Measurements from ENCODE around the gene ST6GALNAC3. TPM values are rescaled to one million over a fixed set of nuclear protein-coding genes. Genes with fewer than 3 reads are reported as not detected.

Gene ST6GALNAC3
- total RNA-seq, 1 experiment from 2014 or later, result 2.2 TPM

- H3K4me3 ChIP-seq (replicated peaks in 1 of 2; ENCODE audit: low read depth in 1 of 2, low read length in 2 of 2), result no peak overlapping the region
- BruUV-seq (replicated peaks), result no TSS peak
These were observed 79.8 kb downstream of the ST6GALNAC3 start for GRCh38 chr1:76154206-76154956.

More at GRCh38 chr1:76154206-76154956, 79.8 kb downstream of the ST6GALNAC3 start:
- H2AFZ ChIP-seq (ENCODE audit: low read depth, low read length, poor library complexity, severe bottlenecking), result peak overlapping the region; percentile 57
- ATAC-seq, result peak; percentile 96
- no peaks in the 10 kb centered on the region for H3K9me3 ChIP-seq (ENCODE audit: control insufficient read depth in 1 of 2, insufficient read depth in 1 of 2, low read depth in 1 of 2, low read length in 2 of 2)
- DNase-seq (ENCODE audit: low read depth, low spot score), result peak; percentile 50
- RAD21 ChIA-PET (ENCODE audit: low non-redundant PET in 1 of 2, low total read pairs in 2 of 2, uncharacterized antibody in 2 of 2, unreplicated experiment in 2 of 2), result no interaction called here
- H3K9me2 ChIP-seq (ENCODE audit: insufficient read depth), result no peaks in the 10 kb centered on the region
- no peaks in the 10 kb centered on the region for H3K27me3 ChIP-seq (ENCODE audit: insufficient read depth, low read length)
- no peaks in the 10 kb centered on the region for H3K79me2 ChIP-seq (ENCODE audit: insufficient read depth, low read length)
- TF ChIP-seq SIN3A (IDR thresholded peaks at IDR 0.05; ENCODE audit: low read depth) (no peak), RAD21 (IDR thresholded peaks at IDR 0.05; ENCODE audit: low read depth) (peak; percentile 95), YY1 (IDR thresholded peaks at IDR 0.05; ENCODE audit: extremely low read depth, insufficient replicate concordance, low read depth, low read length) (peak; percentile 18), ZNF274 (IDR thresholded peaks at IDR 0.05; ENCODE audit: low read depth, low read length) (no peak), REST (IDR thresholded peaks at IDR 0.05; ENCODE audit: low read depth) (no peak), POLR2A (IDR thresholded peaks at IDR 0.05; ENCODE audit: borderline replicate concordance, extremely low read depth, insufficient read depth, insufficient read length) (no peak), EZH2 (IDR thresholded peaks at IDR 0.05) (no peak), ELF1 (IDR thresholded peaks at IDR 0.05; ENCODE audit: borderline replicate concordance, low read depth) (peak; percentile 47), CTCF (IDR thresholded peaks at IDR 0.05 in 2 of 3, conservative IDR thresholded peaks at IDR 0.05 in 1 of 3; ENCODE audit: borderline replicate concordance in 1 of 3, insufficient read depth in 1 of 3, low read depth in 2 of 3, low read length in 2 of 3) (peak; percentile 76 to 98 (median 96)), ZBTB33 (IDR thresholded peaks at IDR 0.05; ENCODE audit: extremely low read depth, insufficient replicate concordance, low read length) (no peak)
- H3K27ac ChIP-seq (ENCODE audit: low read depth, low read length), result peak overlapping the region; percentile 31
- no peaks in the 10 kb centered on the region for H3K36me3 ChIP-seq (ENCODE audit: control insufficient read depth in 1 of 2, insufficient read depth in 2 of 2, low read length in 2 of 2)
- no peak overlapping the region for H3K9ac ChIP-seq (ENCODE audit: low read length)
- CTCF ChIA-PET, result interaction anchor here (0.6 to 3.2 kb wide), 9 partner anchors 13 to 989 kb away, joined by 3 to 22 read pairs (median 5); no protein-coding TSS in a partner anchor
- POLR2A ChIA-PET, result no interaction called here
- intact Hi-C loops (cut with micrococcal nuclease), result loop anchor here (1.0 to 10.0 kb wide), 7 partner anchors 180 to 988 kb away; no protein-coding TSS in a partner anchor
- peaks cover 3 to 33% of the 10 kb centered on the region in 2 experiments; a peak in 3 of 4 replicates for H3K4me1 ChIP-seq (ENCODE audit: control insufficient read depth in 1 of 2, insufficient read depth in 2 of 2, low read length in 2 of 2)
- H3K4me2 ChIP-seq (ENCODE audit: low read length), result peak overlapping the region; percentile 38
- no peaks in the 10 kb centered on the region for H4K20me1 ChIP-seq (ENCODE audit: insufficient read depth)

Measured in HCT116 (cell line).